ENCODE results near the gene ZNF785. TPM values are rescaled to one million over a fixed set of nuclear protein-coding genes. Genes with fewer than 3 reads are reported as not detected.

ZNF785 gene
- total RNA-seq, 2 experiments from 2014 or later = 4.6 to 6.8 TPM

- DNase-seq (ENCODE audit: low spot score) = no peak
These were observed 14.7 kb downstream of the ZNF785 start for GRCh38 chr16:30570636-30571444.

DNA sequence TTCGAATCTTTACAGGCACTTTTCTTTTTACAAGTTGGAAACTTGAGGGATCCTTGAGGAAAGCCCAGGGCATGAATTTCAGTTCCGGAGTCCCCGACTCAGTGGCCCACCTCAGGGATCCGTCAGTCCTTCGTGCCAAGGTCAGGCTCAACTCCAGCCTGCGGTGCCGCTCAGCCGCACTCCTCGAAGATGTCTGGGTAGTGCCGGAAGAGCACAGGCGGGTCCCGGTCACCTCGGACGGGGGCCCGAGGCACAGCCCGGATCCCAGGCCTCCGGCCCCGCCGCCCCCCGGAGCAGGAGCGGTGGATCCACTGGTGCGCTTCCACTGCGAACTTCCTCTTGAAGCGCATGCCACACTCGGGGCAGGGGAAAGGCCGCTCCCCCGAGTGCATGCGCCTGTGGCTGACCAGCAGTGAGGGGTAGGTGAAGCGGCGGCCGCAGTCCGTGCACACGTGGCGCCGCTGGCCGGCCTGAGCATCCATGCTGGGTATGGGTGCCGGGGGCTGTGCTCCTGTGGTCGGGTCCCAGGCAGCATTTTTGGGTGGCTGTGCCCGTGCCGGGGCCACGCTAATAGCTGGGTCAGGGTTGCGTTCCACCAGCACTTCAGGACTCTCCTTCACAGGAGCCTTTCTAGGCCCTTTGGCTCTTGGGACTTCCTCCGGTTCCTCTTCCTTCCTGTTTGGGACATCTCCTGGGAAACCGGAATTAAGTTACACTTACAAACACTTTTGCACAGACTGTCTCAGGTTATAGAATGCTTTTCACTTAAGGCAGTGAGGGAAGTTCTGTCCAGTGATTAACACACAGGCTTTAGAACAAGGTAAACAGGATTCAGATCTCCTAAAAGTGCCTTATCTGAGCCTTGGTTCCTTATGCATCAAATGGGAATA is 15.5 kb downstream of the ZNF785 start:
- Histone ChIP-seq H3K9me2 (ENCODE audit: insufficient read depth, low read length) (no peaks in the 10 kb centered on the region), H3K9me3 (ENCODE audit: low read length) (no peaks in the 10 kb centered on the region), H4K20me1 (ENCODE audit: insufficient read depth, low read length) (no peaks in the 10 kb centered on the region), H3K79me2 (ENCODE audit: insufficient read depth, low read depth, low read length) (peaks cover 23% of the 10 kb centered on the region), H3K4me3 (ENCODE audit: low read depth, low read length, poor library complexity, severe bottlenecking) (peak overlapping the region; percentile 9), H3K4me2 (ENCODE audit: low read length) (peak overlapping the region; percentile 32; the same call in 1 of the 2 replicates), H2AFZ (ENCODE audit: low read length) (no peak overlapping the region), H3K36me3 (ENCODE audit: insufficient read depth, low read length) (no peaks in the 10 kb centered on the region), H3K27ac (ENCODE audit: low read depth, low read length, poor library complexity, severe bottlenecking) (no peak overlapping the region), H3K4me1 (ENCODE audit: insufficient read depth, low read length, poor library complexity, severe bottlenecking) (peaks cover 30% of the 10 kb centered on the region)
- POLR2A ChIA-PET = interaction anchor here (0.5 to 3.0 kb wide), 3 partner anchors 12 to 131 kb away, joined by 3 to 31 read pairs (median 3); partner anchors contain the start of gene ZNF764
- TF ChIP-seq, protein P1, sequence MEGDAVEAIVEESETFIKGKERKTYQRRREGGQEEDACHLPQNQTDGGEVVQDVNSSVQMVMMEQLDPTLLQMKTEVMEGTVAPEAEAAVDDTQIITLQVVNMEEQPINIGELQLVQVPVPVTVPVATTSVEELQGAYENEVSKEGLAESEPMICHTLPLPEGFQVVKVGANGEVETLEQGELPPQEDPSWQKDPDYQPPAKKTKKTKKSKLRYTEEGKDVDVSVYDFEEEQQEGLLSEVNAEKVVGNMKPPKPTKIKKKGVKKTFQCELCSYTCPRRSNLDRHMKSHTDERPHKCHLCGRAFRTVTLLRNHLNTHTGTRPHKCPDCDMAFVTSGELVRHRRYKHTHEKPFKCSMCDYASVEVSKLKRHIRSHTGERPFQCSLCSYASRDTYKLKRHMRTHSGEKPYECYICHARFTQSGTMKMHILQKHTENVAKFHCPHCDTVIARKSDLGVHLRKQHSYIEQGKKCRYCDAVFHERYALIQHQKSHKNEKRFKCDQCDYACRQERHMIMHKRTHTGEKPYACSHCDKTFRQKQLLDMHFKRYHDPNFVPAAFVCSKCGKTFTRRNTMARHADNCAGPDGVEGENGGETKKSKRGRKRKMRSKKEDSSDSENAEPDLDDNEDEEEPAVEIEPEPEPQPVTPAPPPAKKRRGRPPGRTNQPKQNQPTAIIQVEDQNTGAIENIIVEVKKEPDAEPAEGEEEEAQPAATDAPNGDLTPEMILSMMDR (conservative IDR thresholded peaks at IDR 0.05; ENCODE audit: low read length) = no peak
- TF ChIP-seq EZH2phosphoT487 (IDR thresholded peaks at IDR 0.05; ENCODE audit: borderline replicate concordance, low read depth, low read length) = no peak
- TSS peak; percentile 76 for BruUV-seq (replicated peaks)
- CTCF ChIA-PET (ENCODE audit: unreplicated experiment) = no interaction called here
- intact Hi-C loops (cut with micrococcal nuclease; ENCODE audit: unreplicated experiment) = no loop called here
- DNase-seq (ENCODE audit: low spot score) = no peak

More at GRCh38 chr16:30570636-30571444, 14.7 kb downstream of the ZNF785 start:
- Histone ChIP-seq H4K20me1 (ENCODE audit: insufficient read depth, low read length) (no peaks in the 10 kb centered on the region), H3K4me2 (ENCODE audit: low read length) (peak overlapping the region; percentile 99), H3K9me2 (ENCODE audit: insufficient read depth, low read length) (no peaks in the 10 kb centered on the region), H3K4me3 (ENCODE audit: low read depth, low read length, poor library complexity, severe bottlenecking) (peak overlapping the region; percentile 79), H3K27ac (ENCODE audit: low read depth, low read length, poor library complexity, severe bottlenecking) (peak overlapping the region; percentile 79), H3K4me1 (ENCODE audit: insufficient read depth, low read length, poor library complexity, severe bottlenecking) (peaks cover 30% of the 10 kb centered on the region), H3K9me3 (ENCODE audit: low read length) (no peaks in the 10 kb centered on the region), H3K79me2 (ENCODE audit: insufficient read depth, low read depth, low read length) (peaks cover 25% of the 10 kb centered on the region), H2AFZ (ENCODE audit: low read length) (peak overlapping the region; percentile 64), H3K36me3 (ENCODE audit: insufficient read depth, low read length) (no peaks in the 10 kb centered on the region)
- no TSS peak for BruUV-seq (replicated peaks)
- ChIA-PET CTCF (ENCODE audit: unreplicated experiment) (no interaction called here), POLR2A (interaction anchor here (0.5 to 3.0 kb wide), 3 partner anchors 13 to 56 kb away, joined by 3 to 31 read pairs (median 5); partner anchors contain the start of gene ZNF764)
- intact Hi-C loops (cut with micrococcal nuclease; ENCODE audit: unreplicated experiment) = no loop called here
- TF ChIP-seq EZH2phosphoT487 (IDR thresholded peaks at IDR 0.05; ENCODE audit: borderline replicate concordance, low read depth, low read length) = no peak
- TF ChIP-seq, protein P1 (conservative IDR thresholded peaks at IDR 0.05; ENCODE audit: low read length) = no peak
